Progenitor cell of endocrine pancreas (in vitro differentiated cells): ENCODE results near the gene ASB15. TPM values are rescaled to one million over a fixed set of nuclear protein-coding genes. Genes with fewer than 3 reads are reported as not detected.

Experiments used
- DNase-seq: peaks from one replicate; pipeline ENCODE4 v3.0.0; 2021; ENCODE audit warnings: low spot score; ENCODE audit not compliant: unreplicated experiment
- H3K27ac Mint-ChIP-seq: 2 replicates; pipeline ENCODE4 v1.8.0; 2021; ENCODE audit warnings: mild to moderate bottlenecking, moderate library complexity, mixed read lengths
- H3K27me3 Mint-ChIP-seq: 2 replicates; pipeline ENCODE4 v1.8.0; 2021; ENCODE audit warnings: mixed read lengths
- H3K36me3 Mint-ChIP-seq: 2 replicates; pipeline ENCODE4 v1.8.0; 2022; ENCODE audit warnings: mixed read lengths; ENCODE audit not compliant: insufficient read depth
- H3K4me1 Mint-ChIP-seq: 2 replicates; pipeline ENCODE4 v1.8.0; 2021; ENCODE audit warnings: low read depth, mixed read lengths
- H3K4me3 Mint-ChIP-seq: 2 replicates; pipeline ENCODE4 v1.8.0; 2021; ENCODE audit warnings: low read depth, mild to moderate bottlenecking, moderate library complexity, mixed read lengths
- H3K9me3 Mint-ChIP-seq: 2 replicates; pipeline ENCODE4 v1.8.0; 2021; ENCODE audit warnings: low read depth, mixed read lengths
- CTCF ChIP-seq: fragments of 200-600 bp; sonication (generic); IDR thresholded peaks from one replicate; pipeline ENCODE4 v1.5.0; 2021; ENCODE audit warnings: antibody characterized with exemption, mild to moderate bottlenecking; ENCODE audit not compliant: unreplicated experiment
- total RNA-seq: library from RNA; stranded (reverse); gene quantifications from 2 replicates; pipeline ENCODE4 v1.2.1, GENCODE V29; 2021

The ASB15 gene
- total RNA-seq, 1 donor from 2014 or later: not detected

- no peaks in the 10 kb centered on the region for H3K36me3 Mint-ChIP-seq
- no peaks in the 10 kb centered on the region for H3K27me3 Mint-ChIP-seq
- no peak for DNase-seq
- H3K27ac Mint-ChIP-seq: no peak overlapping the region
- no peaks in the 10 kb centered on the region for H3K9me3 Mint-ChIP-seq
- H3K4me1 Mint-ChIP-seq: peaks cover 2% of the 10 kb centered on the region
- no peak for TF ChIP-seq CTCF
- no peak overlapping the region for H3K4me3 Mint-ChIP-seq
Measured at GRCh38 chr7:123604739-123605138, 3.1 kb downstream of the ASB15 start.

GRCh38 chr7:123607423-123607975 lies 5.9 kb downstream of the ASB15 start:
- TF ChIP-seq CTCF: no peak
- Mint-ChIP-seq H3K4me1 (peaks cover 6% of the 10 kb centered on the region), H3K9me3 (peaks cover 6% of the 10 kb centered on the region), H3K27me3 (no peaks in the 10 kb centered on the region), H3K4me3 (no peak overlapping the region), H3K36me3 (no peaks in the 10 kb centered on the region), H3K27ac (no peak overlapping the region)
- DNase-seq: no peak

GRCh38 chr7:123608991-123609882 lies 7.6 kb downstream of the ASB15 start:
- H3K27me3 Mint-ChIP-seq: no peaks in the 10 kb centered on the region
- H3K27ac Mint-ChIP-seq: no peak overlapping the region
- DNase-seq: no peak
- peaks cover 6% of the 10 kb centered on the region for H3K9me3 Mint-ChIP-seq
- no peaks in the 10 kb centered on the region for H3K36me3 Mint-ChIP-seq
- no peak for TF ChIP-seq CTCF
- H3K4me1 Mint-ChIP-seq: peaks cover 6% of the 10 kb centered on the region
- no peak overlapping the region for H3K4me3 Mint-ChIP-seq

- no peak overlapping the region for H3K4me3 Mint-ChIP-seq
- TF ChIP-seq CTCF: no peak
- H3K9me3 Mint-ChIP-seq: peaks cover 6% of the 10 kb centered on the region
- no peak for DNase-seq
- no peak overlapping the region for H3K27ac Mint-ChIP-seq
- peaks cover 6% of the 10 kb centered on the region for H3K4me1 Mint-ChIP-seq
- no peaks in the 10 kb centered on the region for H3K27me3 Mint-ChIP-seq
- no peaks in the 10 kb centered on the region for H3K36me3 Mint-ChIP-seq
Measured at GRCh38 chr7:123609883-123610239, 8.2 kb downstream of the ASB15 start.

GRCh38 chr7:123612024-123612423 lies 10.4 kb downstream of the ASB15 start:
- Mint-ChIP-seq H3K27me3 (no peaks in the 10 kb centered on the region), H3K36me3 (no peaks in the 10 kb centered on the region), H3K4me1 (peaks cover 14% of the 10 kb centered on the region), H3K27ac (no peak overlapping the region), H3K9me3 (peaks cover 6% of the 10 kb centered on the region), H3K4me3 (no peak overlapping the region)
- DNase-seq: no peak
- TF ChIP-seq CTCF: no peak
